SKM-1 (cell line): ENCODE data around the gene ITGA7.

Source experiments
- DNase-seq: peaks from one replicate; lab custom pipeline; 2025; ENCODE audit not compliant: unreplicated experiment; lab: John Stamatoyannopoulos, UW

The ITGA7 gene

DNA sequence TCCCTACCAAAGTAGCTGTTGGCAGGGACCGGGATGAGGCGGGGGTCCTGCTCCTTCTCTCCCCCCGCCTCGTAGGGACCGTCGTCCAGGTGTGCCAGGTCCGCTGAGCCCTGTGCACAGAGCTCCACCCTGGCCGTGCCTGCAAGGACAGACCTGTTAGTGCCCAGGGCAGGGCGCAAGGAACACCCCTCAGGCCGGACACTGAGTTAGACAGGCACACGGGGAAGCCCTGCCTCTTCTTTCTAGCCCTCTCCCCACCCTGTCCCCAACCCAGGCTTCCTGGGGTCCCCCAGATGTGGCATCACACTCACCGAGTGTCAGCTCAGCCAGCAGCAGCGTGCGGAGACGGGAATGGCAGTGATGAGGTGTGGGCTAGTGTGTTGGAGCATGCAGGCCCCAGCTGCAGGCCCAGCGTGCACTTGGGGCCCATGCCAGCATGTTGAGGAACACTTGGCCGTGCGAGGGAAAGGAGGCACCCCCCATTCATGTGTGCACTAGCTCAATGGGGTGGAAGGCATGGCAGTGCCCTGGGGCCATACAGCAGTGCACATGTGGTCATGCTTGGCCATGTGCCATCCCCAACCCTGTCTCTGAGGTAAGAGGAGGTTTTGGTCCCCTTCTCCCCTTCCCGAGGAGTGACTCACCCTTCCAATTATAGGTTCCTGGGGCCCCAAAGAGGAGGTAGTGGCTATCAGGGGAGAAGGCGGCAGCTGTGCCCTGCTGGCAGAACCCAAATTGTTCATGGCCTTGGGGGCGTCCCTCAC is 7.3 kb downstream of the ITGA7 start:
- no peak for DNase-seq

DNA sequence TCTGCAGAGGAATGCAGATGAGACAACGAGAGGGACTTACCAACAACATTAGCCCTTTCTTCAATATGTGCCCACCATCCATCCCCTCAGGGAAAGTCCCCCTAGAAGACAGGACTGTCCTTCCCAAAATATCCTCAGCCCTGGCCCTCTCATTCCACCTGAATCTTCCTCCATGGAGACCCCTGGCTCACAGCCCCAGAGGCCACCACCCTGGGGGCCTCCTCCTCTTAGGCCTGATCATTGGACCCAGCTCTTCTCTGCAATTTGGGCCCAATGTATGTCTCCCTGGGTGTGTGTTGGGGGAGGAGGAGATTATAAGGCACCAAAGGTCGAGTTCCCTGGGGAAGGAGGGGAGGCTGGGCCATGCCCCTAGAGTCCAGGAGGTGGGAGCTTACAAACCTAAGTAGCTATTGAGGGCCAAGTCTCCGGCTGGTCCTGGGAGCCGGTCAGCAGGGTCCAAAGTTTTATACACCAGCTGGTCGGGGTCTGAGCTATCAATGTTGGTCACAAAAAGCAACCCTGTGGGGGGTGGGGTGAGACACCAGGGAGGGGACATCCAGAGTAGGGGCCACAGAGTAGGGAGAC is 8.1 kb downstream of the ITGA7 start:
- no peak for DNase-seq

- DNase-seq, result no peak
Observed at GRCh38 chr12:55698965-55699364, 8.7 kb downstream of the ITGA7 start.

GRCh38 chr12:55698241-55698955 is 9.3 kb downstream of the ITGA7 start:
- DNase-seq, result no peak

- DNase-seq, result no peak
Observed at GRCh38 chr12:55697686-55698085, 10.0 kb downstream of the ITGA7 start.

DNA sequence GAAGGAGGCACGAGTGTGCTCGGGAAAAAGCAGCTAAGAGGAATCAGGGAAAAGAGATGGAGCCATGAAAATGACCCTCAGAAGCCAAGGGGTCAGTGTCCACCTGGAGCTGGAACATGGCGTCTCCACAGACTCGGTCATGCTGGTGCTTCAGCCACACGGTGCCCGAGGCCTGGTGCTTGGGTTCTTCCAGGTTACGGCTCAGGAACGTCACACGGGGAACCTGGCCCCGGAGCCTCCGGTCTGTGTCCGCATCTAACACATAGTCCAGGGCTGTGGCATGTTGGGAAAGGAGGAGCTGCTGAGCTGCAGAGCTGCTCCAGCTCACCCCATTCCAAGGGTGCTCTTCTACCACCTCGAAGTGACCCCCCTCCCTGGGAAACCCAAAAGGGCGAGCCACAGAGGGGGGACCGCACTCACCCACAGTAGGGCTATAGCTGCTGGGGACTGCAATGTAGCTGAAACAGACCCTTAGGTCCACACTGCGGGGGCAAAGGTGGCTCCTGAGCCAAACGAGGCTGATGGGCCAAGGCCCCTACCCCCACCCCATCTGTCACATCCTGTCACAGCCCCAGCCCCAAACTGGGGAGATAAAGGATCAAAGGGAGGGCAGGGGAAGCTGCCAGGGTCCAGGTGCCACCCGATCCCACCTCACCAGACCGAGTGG is 10.8 kb downstream of the ITGA7 start:
- no peak for DNase-seq

- DNase-seq, result no peak
Observed at GRCh38 chr12:55696141-55696540, 11.6 kb downstream of the ITGA7 start.

- DNase-seq, result no peak
Observed at GRCh38 chr12:55695349-55695748, 12.4 kb downstream of the ITGA7 start.

- no peak for DNase-seq
Observed at GRCh38 chr12:55694651-55695050, 13.1 kb downstream of the ITGA7 start.

GRCh38 chr12:55694188-55694515 is 13.6 kb downstream of the ITGA7 start:
- DNase-seq, result no peak

GRCh38 chr12:55693323-55694187 is 14.1 kb downstream of the ITGA7 start:
- no peak for DNase-seq

- DNase-seq, result no peak
Observed at GRCh38 chr12:55692631-55693322, 14.9 kb downstream of the ITGA7 start.

GRCh38 chr12:55688716-55689655 is 18.7 kb downstream of the ITGA7 start:
- DNase-seq, result no peak

DNA sequence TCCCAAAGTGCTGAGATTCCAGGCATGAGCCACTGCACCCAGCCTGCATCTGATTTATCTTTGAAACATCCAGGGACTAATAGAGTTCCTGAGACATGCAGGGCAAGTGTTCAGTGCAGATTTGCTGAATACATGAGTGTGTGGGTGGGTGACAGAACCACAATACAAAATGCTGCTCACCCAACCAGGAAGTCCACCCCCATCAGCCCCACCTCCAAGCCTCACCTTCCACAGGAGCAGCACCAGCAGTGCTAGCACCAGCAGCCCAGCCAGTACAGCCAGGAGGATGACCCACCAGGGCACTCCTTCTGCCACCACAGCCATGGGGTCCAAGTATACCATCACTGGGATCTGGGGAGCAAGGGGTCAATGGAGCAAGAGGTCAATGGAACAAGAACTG is 20.0 kb downstream of the ITGA7 start:
- DNase-seq, result no peak

DNA sequence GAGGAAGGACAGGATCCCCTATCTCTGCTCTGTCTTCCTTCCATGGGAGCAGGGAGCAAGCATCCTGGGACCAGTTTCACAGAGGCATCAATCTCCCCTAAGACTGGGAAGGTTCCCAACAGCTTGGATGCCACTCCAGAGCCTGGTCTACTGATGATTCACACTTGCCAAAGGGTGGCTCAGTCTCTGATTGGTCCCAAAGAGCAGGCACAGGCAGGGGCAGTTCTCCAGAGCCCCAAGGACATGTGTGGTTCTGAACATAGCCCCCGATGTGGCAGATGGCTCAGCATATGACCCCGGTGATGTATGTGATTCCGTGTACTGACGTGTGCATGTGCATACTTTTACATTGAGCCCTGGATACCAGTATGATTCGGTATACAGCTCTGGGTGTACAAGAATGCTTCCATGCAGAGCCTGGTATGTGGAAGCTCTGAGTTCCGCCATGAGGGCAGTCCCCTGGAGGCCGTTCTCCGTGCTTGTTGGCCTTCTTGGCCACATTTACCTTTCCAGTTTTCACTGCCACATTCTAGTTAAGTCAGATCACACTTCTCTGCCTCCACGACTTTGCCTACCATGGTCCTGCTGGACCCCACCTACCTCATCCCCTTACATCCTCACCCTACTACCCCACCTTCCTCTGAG is 21.2 kb downstream of the ITGA7 start:
- DNase-seq, result no peak

GRCh38 chr12:55685671-55686070 is 22.0 kb downstream of the ITGA7 start:
- DNase-seq, result no peak

- no peak for DNase-seq
Observed at GRCh38 chr12:55684761-55685370, 22.8 kb downstream of the ITGA7 start.

DNA sequence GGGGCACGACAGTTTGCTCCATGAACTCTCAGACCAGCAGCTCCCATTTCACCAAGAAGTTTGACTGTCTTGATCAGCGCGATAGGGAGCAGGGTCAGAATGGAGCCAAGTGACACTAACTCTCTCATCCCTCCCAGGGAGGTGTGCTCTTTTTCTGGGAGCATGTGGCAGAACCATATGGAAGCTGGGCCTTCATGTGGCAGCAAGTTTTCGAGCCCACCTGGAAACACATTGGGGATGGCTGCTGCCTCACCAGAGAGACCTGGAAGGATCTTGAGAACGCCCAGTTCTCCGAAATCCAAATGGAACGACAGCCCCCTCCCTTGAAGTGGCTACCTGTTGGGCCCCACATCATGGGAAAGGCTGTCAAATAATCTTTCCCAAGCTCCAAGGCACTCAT is 24.0 kb downstream of the ITGA7 start:
- DNase-seq, result no peak
